WTC11 (cell line): Measurements from ENCODE around the gene ARSJ. TPM values are rescaled to one million over a fixed set of nuclear protein-coding genes. Genes with fewer than 3 reads are reported as not detected.
A peak's percentile ranks its signal among the peaks of the same experiment; 100 is the strongest.

Source experiments
- ATAC-seq: fragments of 200-7000 bp; cut with Tn5 transposase; 2 replicates; pipeline ENCODE4 v1.10.0; 2021; ENCODE audit warnings: mild to moderate bottlenecking, moderate library complexity
- CTCF ChIA-PET: fragments of 300-600 bp; sonication (Branson Sonifier 250); formaldehyde crosslinking; loops from one replicate; lab custom pipeline; 2021; ENCODE audit warnings: antibody characterized with exemption; lab: Charles Lee
- POLR2A ChIA-PET: fragments of 350-600 bp; sonication (Branson Sonifier 250); formaldehyde crosslinking; loops from one replicate; lab custom pipeline; 2021; ENCODE audit warnings: antibody characterized with exemption; lab: Charles Lee
- DNase-seq: peaks from one replicate; pipeline ENCODE4 v3.0.0; 2021; ENCODE audit warnings: low spot score
- H3K27ac Mint-ChIP-seq: 2 replicates; pipeline ENCODE4 v1.8.0; 2021; ENCODE audit warnings: mixed read lengths
- H3K27me3 Mint-ChIP-seq: 2 replicates; pipeline ENCODE4 v1.8.0; 2021; ENCODE audit warnings: low read depth, mild to moderate bottlenecking, moderate library complexity, mixed read lengths
- H3K36me3 Mint-ChIP-seq: 2 replicates; pipeline ENCODE4 v1.8.0; 2021; ENCODE audit warnings: mixed read lengths
- H3K4me1 Mint-ChIP-seq: 2 replicates; pipeline ENCODE4 v1.8.0; 2022; ENCODE audit warnings: mixed read lengths
- H3K4me3 Mint-ChIP-seq: 2 replicates; pipeline ENCODE4 v1.8.0; 2021; ENCODE audit warnings: mild to moderate bottlenecking, moderate library complexity, mixed read lengths
- H3K9me3 Mint-ChIP-seq: 2 replicates; pipeline ENCODE4 v1.8.0; 2021; ENCODE audit warnings: mixed read lengths
- AR ChIP-seq: fragments of 250-450 bp; sonication (Bioruptor Pico); IDR thresholded peaks from 2 replicates; pipeline ENCODE4 v1.9.0; 2021; ENCODE audit warnings: mild to moderate bottlenecking
- CBFB ChIP-seq: sonication (generic); formaldehyde crosslinking; IDR thresholded peaks from 2 replicates; pipeline ENCODE4 v1.8.1; 2022; ENCODE audit warnings: mild to moderate bottlenecking, low read depth, missing genetic modification reagents
- CREB1 ChIP-seq: sonication (generic); formaldehyde crosslinking; IDR thresholded peaks from 2 replicates; pipeline ENCODE4 v1.8.0; 2023; ENCODE audit warnings: mild to moderate bottlenecking, missing genetic modification reagents
- E2F5 ChIP-seq: sonication (generic); formaldehyde crosslinking; IDR thresholded peaks from 2 replicates; pipeline ENCODE4 v1.8.1; 2022; ENCODE audit warnings: mild to moderate bottlenecking, moderate library complexity, missing genetic modification reagents
- EMX1 ChIP-seq: fragments of 250-450 bp; sonication (Bioruptor Pico); IDR thresholded peaks from 2 replicates; pipeline ENCODE4 v1.8.0; 2021; ENCODE audit warnings: mild to moderate bottlenecking
- ETV6 ChIP-seq: sonication (generic); formaldehyde crosslinking; IDR thresholded peaks from 2 replicates; pipeline ENCODE4 v1.8.1; 2022; ENCODE audit warnings: mild to moderate bottlenecking, missing genetic modification reagents
- GABPB1 ChIP-seq: sonication (generic); formaldehyde crosslinking; IDR thresholded peaks from 2 replicates; pipeline ENCODE4 v1.8.1; 2023; ENCODE audit warnings: mild to moderate bottlenecking, missing genetic modification reagents
- IRF1 ChIP-seq: sonication (generic); formaldehyde crosslinking; IDR thresholded peaks from 2 replicates; pipeline ENCODE4 v1.8.0; 2023; ENCODE audit warnings: missing genetic modification reagents
- JUN ChIP-seq: sonication (generic); formaldehyde crosslinking; IDR thresholded peaks from 2 replicates; pipeline ENCODE4 v1.8.0; 2023; ENCODE audit warnings: mild to moderate bottlenecking, missing genetic modification reagents
- MAX ChIP-seq: sonication (generic); formaldehyde crosslinking; IDR thresholded peaks from 2 replicates; pipeline ENCODE4 v1.8.0; 2022; ENCODE audit warnings: mild to moderate bottlenecking, missing genetic modification reagents
- NR3C1 ChIP-seq: sonication (generic); formaldehyde crosslinking; conservative IDR thresholded peaks from 2 replicates; pipeline ENCODE4 v1.8.1; 2023; ENCODE audit warnings: low read depth, mild to moderate bottlenecking, missing genetic modification reagents
- OVOL2 ChIP-seq: fragments of 250-450 bp; sonication (Bioruptor Pico); IDR thresholded peaks from 2 replicates; pipeline ENCODE4 v1.9.0; 2021; ENCODE audit warnings: mild to moderate bottlenecking, borderline replicate concordance
- PREB ChIP-seq: sonication (generic); formaldehyde crosslinking; IDR thresholded peaks from 2 replicates; pipeline ENCODE4 v1.8.1; 2022; ENCODE audit warnings: mild to moderate bottlenecking, missing genetic modification reagents, moderate library complexity, borderline replicate concordance
- SMAD4 ChIP-seq: sonication (generic); formaldehyde crosslinking; IDR thresholded peaks from 2 replicates; pipeline ENCODE4 v1.8.0; 2022; ENCODE audit warnings: mild to moderate bottlenecking, missing genetic modification reagents
- SOX15 ChIP-seq: fragments of 250-450 bp; sonication (Bioruptor Pico); IDR thresholded peaks from 2 replicates; pipeline ENCODE4 v1.9.0; 2021; ENCODE audit warnings: mild to moderate bottlenecking
- TCF7 ChIP-seq: sonication (generic); formaldehyde crosslinking; IDR thresholded peaks from 2 replicates; pipeline ENCODE4 v1.8.0; 2022; ENCODE audit warnings: mild to moderate bottlenecking, low read depth, missing genetic modification reagents, moderate library complexity
- ZNF138 ChIP-seq: sonication (generic); formaldehyde crosslinking; conservative IDR thresholded peaks from 2 replicates; pipeline ENCODE4 v1.8.1; 2022; ENCODE audit warnings: mild to moderate bottlenecking, moderate library complexity, missing genetic modification reagents
- ZNF232 ChIP-seq: sonication (generic); formaldehyde crosslinking; IDR thresholded peaks from 2 replicates; pipeline ENCODE4 v1.8.0; 2022; ENCODE audit warnings: mild to moderate bottlenecking, missing genetic modification reagents
- ZNF671 ChIP-seq: fragments of 250-450 bp; sonication (Bioruptor Pico); IDR thresholded peaks from 2 replicates; pipeline ENCODE4 v1.8.0; 2021; ENCODE audit warnings: mild to moderate bottlenecking
- total RNA-seq: library from RNA; stranded (reverse); gene quantifications from 3 replicates; pipeline ENCODE4 v1.2.3, GENCODE V29; 2021
- TF ChIP-seq, protein P1 (sequence below): fragments of 250-450 bp; sonication (Bioruptor Pico); conservative IDR thresholded peaks from 2 replicates; pipeline ENCODE4 v1.9.0; 2021; ENCODE audit warnings: mild to moderate bottlenecking
- TF ChIP-seq, protein P2 (sequence below): sonication (generic); formaldehyde crosslinking; conservative IDR thresholded peaks from 2 replicates; pipeline ENCODE4 v1.8.1; 2023; ENCODE audit warnings: mild to moderate bottlenecking, low read depth, missing genetic modification reagents, moderate library complexity

ARSJ gene
- total RNA-seq, 1 experiment from 2014 or later, result 6.6 TPM

DNA sequence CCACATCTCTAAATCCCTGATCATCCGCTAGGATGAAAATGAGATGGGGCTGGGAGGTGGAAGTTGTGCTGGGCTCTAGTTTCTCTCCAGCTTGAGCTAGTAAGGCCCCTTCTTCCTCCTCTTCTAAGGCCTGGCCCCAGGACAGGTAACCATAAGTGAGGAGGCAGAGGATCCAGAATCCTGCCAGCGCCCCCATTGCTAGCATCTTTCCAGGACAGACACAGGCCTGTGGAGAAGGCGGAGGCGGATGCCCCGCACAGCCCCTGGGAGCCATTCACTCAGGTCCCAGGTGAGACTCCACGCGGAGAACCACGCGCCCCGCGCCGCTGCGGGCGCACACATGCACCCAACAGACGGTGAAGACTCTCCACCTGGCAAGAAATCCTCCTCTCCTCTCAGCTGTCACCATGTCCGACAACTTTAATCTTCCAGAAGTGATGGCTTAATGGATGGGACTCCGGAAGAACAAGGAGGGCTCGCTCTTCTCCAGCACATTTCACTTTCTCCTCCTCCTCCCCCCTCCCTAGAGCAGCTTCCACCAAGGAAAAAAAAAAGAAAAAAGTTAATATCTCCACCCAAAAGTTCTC is 793 bp downstream of the ARSJ start:
- TF ChIP-seq ZNF671 (CRISPR knock-in tag) (no peak), ETV6 (CRISPR knock-in tag) (no peak), NR3C1 (CRISPR knock-in tag) (no peak)
- TF ChIP-seq, protein P1, sequence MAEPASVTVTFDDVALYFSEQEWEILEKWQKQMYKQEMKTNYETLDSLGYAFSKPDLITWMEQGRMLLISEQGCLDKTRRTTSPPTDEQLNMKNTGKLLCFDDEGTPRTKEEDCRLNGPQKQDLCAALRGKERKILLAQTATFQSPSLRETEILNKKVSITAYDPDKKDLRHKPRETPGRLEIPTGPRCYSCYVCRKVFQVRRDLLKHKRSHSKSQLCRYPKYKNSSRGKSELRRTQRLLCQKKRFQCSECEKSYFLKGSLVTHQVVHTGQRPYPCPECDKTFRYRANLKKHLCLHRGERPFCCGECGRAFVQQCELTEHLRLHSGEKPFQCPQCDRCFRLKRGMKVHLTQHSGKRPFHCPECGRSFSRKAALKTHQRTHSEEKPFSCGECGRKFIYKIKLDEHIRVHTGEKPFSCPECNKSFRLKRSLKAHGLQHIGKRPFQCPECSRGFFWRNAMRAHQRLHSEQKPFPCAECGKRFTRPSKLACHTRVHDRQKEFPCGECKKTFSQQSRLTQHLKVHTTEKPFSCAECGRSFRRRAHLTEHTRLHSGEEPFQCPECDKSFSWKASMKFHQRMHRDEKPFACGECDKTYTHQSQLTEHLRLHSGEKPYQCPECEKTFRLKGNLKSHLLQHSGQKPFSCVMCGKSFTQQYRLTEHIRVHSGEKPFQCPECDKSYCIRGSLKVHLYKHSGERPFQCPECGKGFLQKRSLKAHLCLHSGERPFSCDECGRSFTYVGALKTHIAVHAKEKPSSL (CRISPR knock-in tag), result no peak
- TF ChIP-seq, protein P2, sequence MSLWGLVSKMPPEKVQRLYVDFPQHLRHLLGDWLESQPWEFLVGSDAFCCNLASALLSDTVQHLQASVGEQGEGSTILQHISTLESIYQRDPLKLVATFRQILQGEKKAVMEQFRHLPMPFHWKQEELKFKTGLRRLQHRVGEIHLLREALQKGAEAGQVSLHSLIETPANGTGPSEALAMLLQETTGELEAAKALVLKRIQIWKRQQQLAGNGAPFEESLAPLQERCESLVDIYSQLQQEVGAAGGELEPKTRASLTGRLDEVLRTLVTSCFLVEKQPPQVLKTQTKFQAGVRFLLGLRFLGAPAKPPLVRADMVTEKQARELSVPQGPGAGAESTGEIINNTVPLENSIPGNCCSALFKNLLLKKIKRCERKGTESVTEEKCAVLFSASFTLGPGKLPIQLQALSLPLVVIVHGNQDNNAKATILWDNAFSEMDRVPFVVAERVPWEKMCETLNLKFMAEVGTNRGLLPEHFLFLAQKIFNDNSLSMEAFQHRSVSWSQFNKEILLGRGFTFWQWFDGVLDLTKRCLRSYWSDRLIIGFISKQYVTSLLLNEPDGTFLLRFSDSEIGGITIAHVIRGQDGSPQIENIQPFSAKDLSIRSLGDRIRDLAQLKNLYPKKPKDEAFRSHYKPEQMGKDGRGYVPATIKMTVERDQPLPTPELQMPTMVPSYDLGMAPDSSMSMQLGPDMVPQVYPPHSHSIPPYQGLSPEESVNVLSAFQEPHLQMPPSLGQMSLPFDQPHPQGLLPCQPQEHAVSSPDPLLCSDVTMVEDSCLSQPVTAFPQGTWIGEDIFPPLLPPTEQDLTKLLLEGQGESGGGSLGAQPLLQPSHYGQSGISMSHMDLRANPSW, result no peak
- H3K27me3 Mint-ChIP-seq, result peaks cover 11% of the 10 kb centered on the region; the same call in 1 of the 2 replicates

GRCh38 chr4:113978105-113978504 is 1.3 kb downstream of the ARSJ start:
- ATAC-seq, result no peak
- Mint-ChIP-seq H3K36me3 (peaks cover 5% of the 10 kb centered on the region; the same call in 1 of the 2 replicates), H3K27me3 (peaks cover 11% of the 10 kb centered on the region; the same call in 1 of the 2 replicates), H3K4me3 (peak overlapping the region; percentile 92), H3K9me3 (peaks cover 12% of the 10 kb centered on the region), H3K4me1 (peaks cover 32% of the 10 kb centered on the region), H3K27ac (no peak overlapping the region)
- ChIA-PET CTCF (interaction anchor here (1.0 kb wide), 1 partner anchor 25 kb away, joined by 3 read pairs; no protein-coding TSS in a partner anchor), POLR2A (no interaction called here)
- no peak for TF ChIP-seq JUN (CRISPR knock-in tag)
- no peak for DNase-seq

More for the DNA sequence above, 793 bp downstream of the ARSJ start:
- no peak overlapping the region for H3K27ac Mint-ChIP-seq
- peaks cover 5% of the 10 kb centered on the region for H3K36me3 Mint-ChIP-seq
- ATAC-seq (peak; percentile 47), DNase-seq (peak; percentile 35)
- peaks cover 32% of the 10 kb centered on the region for H3K4me1 Mint-ChIP-seq
- ChIA-PET POLR2A (no interaction called here), CTCF (interaction anchor here (1.0 kb wide), 1 partner anchor 26 kb away, joined by 3 read pairs; no protein-coding TSS in a partner anchor)
- peak overlapping the region; percentile 92 for H3K4me3 Mint-ChIP-seq
- peaks cover 17% of the 10 kb centered on the region for H3K9me3 Mint-ChIP-seq

DNA sequence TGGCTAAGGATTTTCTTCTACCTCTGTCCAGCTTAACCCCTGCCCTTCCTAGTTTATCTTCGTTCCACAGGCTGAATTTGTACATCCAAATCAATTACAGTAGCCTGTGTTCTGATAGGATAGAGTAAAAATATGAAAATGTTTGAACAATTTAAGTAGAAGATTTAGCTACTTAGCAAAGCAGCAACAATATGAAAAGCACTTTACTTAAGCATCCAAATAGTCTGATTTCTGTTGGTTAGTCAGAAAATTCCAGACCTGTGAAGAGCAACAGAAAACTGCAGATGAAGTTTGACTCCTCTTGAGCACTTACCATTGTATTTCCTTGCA is 2.0 kb downstream of the ARSJ start:
- POLR2A ChIA-PET, result no interaction called here
- H3K4me1 Mint-ChIP-seq, result peaks cover 32% of the 10 kb centered on the region
- H3K27me3 Mint-ChIP-seq, result peaks cover 11% of the 10 kb centered on the region; the same call in 1 of the 2 replicates
- no peak for ATAC-seq
- H3K27ac Mint-ChIP-seq, result no peak overlapping the region
- peak overlapping the region; percentile 92 for H3K4me3 Mint-ChIP-seq
- CTCF ChIA-PET, result no interaction called here
- no peak for DNase-seq
- 0 out of 2 replicates have a peak, but pooled peaks cover under 1% of the 10 kb centered on the region for H3K36me3 Mint-ChIP-seq
- peaks cover 10% of the 10 kb centered on the region; the same call in 1 of the 2 replicates for H3K9me3 Mint-ChIP-seq
- TF ChIP-seq SMAD4 (CRISPR knock-in tag) (no peak), ZNF671 (CRISPR knock-in tag) (no peak), MAX (CRISPR knock-in tag) (no peak), AR (no peak), SOX15 (no peak), E2F5 (CRISPR knock-in tag) (no peak), IRF1 (CRISPR knock-in tag) (no peak), GABPB1 (no peak), ETV6 (CRISPR knock-in tag) (no peak), TCF7 (CRISPR knock-in tag) (no peak), PREB (CRISPR knock-in tag) (no peak), ZNF138 (CRISPR knock-in tag) (no peak), CBFB (no peak), EMX1 (CRISPR knock-in tag) (no peak), ZNF232 (no peak), CREB1 (CRISPR knock-in tag) (no peak), OVOL2 (no peak)
